ENCODE results near the gene RAX. TPM values are rescaled to one million over a fixed set of nuclear protein-coding genes. Genes with fewer than 3 reads are reported as not detected.

Gene RAX
- total and polyA plus RNA-seq, 2 donors (not counting 1 experiment from before 2014, with no cell fraction given) = not detected

GRCh38 chr18:59231114-59231513, 42.1 kb downstream of the RAX start:
- no peak for TF ChIP-seq EZH2 (IDR thresholded peaks at IDR 0.05; ENCODE audit: borderline replicate concordance, insufficient read depth, low read depth, low read length, poor library complexity, severe bottlenecking)
- no peak for TF ChIP-seq CTCF (IDR thresholded peaks at IDR 0.05)
- H3K27ac ChIP-seq (ENCODE audit: low read length in 2 of 2) = no peak overlapping the region
- H3K9me3 Mint-ChIP-seq (ENCODE audit: insufficient read depth) = no peaks in the 10 kb centered on the region
- H3K36me3 ChIP-seq (replicated peaks in 1 of 2; ENCODE audit: control extremely low read depth in 1 of 2, control insufficient read depth in 1 of 2, extremely low read depth in 1 of 2, insufficient read depth in 2 of 2, low read length in 1 of 2) = no peaks in the 10 kb centered on the region
- CTCF ChIA-PET = interaction anchor here (1.1 to 1.3 kb wide), 2 partner anchors 10 to 22 kb away, joined by 3 to 5 read pairs; no protein-coding TSS in a partner anchor
- no peaks in the 10 kb centered on the region for H3K79me2 ChIP-seq (ENCODE audit: control insufficient read depth, insufficient read depth, low read length)
- DNase-seq (no peak), ATAC-seq (ENCODE audit: low read depth) (no peak)
- H3K9me3 ChIP-seq (ENCODE audit: control extremely low read depth in 1 of 3, control insufficient read depth in 2 of 3, insufficient read depth in 1 of 3, low read length in 2 of 3) = no peaks in the 10 kb centered on the region
- H3K4me1 ChIP-seq (ENCODE audit: control insufficient read depth in 2 of 2, insufficient read depth in 2 of 2, low read length in 2 of 2) = no peaks in the 10 kb centered on the region
- H3K27me3 Mint-ChIP-seq = peaks cover 44% of the 10 kb centered on the region
- no peak overlapping the region for H3K4me3 ChIP-seq (ENCODE audit: control extremely low read depth in 1 of 5, extremely low read depth in 1 of 5, insufficient read depth in 1 of 5, low read depth in 2 of 5, low read length in 4 of 5)
- no peak overlapping the region for H3K27ac Mint-ChIP-seq
- H3K9ac ChIP-seq (ENCODE audit: low read length) = no peak overlapping the region
- POLR2A ChIA-PET = no interaction called here
- peaks cover 0 to 17% (median 3%) of the 10 kb centered on the region in 4 experiments for H3K27me3 ChIP-seq (replicated peaks in 1 of 4; ENCODE audit: control extremely low read depth in 1 of 4, control insufficient read depth in 3 of 4, insufficient read depth in 4 of 4, low read length in 3 of 4)
- H4K20me1 ChIP-seq (ENCODE audit: control insufficient read depth, insufficient read depth, low read length, poor library complexity, severe bottlenecking) = no peaks in the 10 kb centered on the region
- H3K4me2 ChIP-seq (replicated peaks; ENCODE audit: low read depth, low read length, poor library complexity, severe bottlenecking) = no peak overlapping the region
- intact Hi-C loops (cut with micrococcal nuclease) = no loop called here
- no peak overlapping the region for H2AFZ ChIP-seq (ENCODE audit: insufficient read depth, low read depth, low read length, poor library complexity, severe bottlenecking)
- H3K4me3 Mint-ChIP-seq = no peak overlapping the region
- H3K4me1 Mint-ChIP-seq = no peaks in the 10 kb centered on the region
- WGBS (ENCODE audit: insufficient coverage) = 73% methylated on average over 3 of the region's 5 CpGs

- 52% methylated on average over 3 of the region's 6 CpGs for WGBS (ENCODE audit: insufficient coverage)
- DNase-seq = no peak
- POLR2A ChIA-PET = no interaction called here
- H3K4me2 ChIP-seq (replicated peaks; ENCODE audit: low read depth, low read length, poor library complexity, severe bottlenecking) = no peak overlapping the region
- intact Hi-C loops (cut with micrococcal nuclease) = no loop called here
- Mint-ChIP-seq H3K27ac (no peak overlapping the region), H3K4me3 (no peak overlapping the region), H3K4me1 (no peaks in the 10 kb centered on the region), H3K27me3 (peaks cover 52% of the 10 kb centered on the region), H3K9me3 (ENCODE audit: insufficient read depth) (no peaks in the 10 kb centered on the region)
- no peaks in the 10 kb centered on the region for H3K79me2 ChIP-seq (ENCODE audit: control insufficient read depth, insufficient read depth, low read length)
- no peaks in the 10 kb centered on the region for H3K36me3 ChIP-seq (replicated peaks in 1 of 2; ENCODE audit: control extremely low read depth in 1 of 2, control insufficient read depth in 1 of 2, extremely low read depth in 1 of 2, insufficient read depth in 2 of 2, low read length in 1 of 2)
- CTCF ChIA-PET = interaction anchor here (1.3 to 1.4 kb wide), 2 partner anchors 9 to 172 kb away, joined by 4 to 5 read pairs; no protein-coding TSS in a partner anchor
- no peaks in the 10 kb centered on the region for H4K20me1 ChIP-seq (ENCODE audit: control insufficient read depth, insufficient read depth, low read length, poor library complexity, severe bottlenecking)
- TF ChIP-seq EZH2 (IDR thresholded peaks at IDR 0.05; ENCODE audit: borderline replicate concordance, insufficient read depth, low read depth, low read length, poor library complexity, severe bottlenecking) (no peak), CTCF (IDR thresholded peaks at IDR 0.05) (no peak)
- H3K9me3 ChIP-seq (ENCODE audit: control extremely low read depth in 1 of 3, control insufficient read depth in 2 of 3, insufficient read depth in 1 of 3, low read length in 2 of 3) = no peaks in the 10 kb centered on the region
- H3K9ac ChIP-seq (ENCODE audit: low read length) = no peak overlapping the region
- H3K27me3 ChIP-seq (replicated peaks in 1 of 4; ENCODE audit: control extremely low read depth in 1 of 4, control insufficient read depth in 3 of 4, insufficient read depth in 4 of 4, low read length in 3 of 4) = peaks cover 0 to 17% (median 5%) of the 10 kb centered on the region in 4 experiments
- no peak for ATAC-seq (ENCODE audit: low read depth)
- no peak overlapping the region for H3K4me3 ChIP-seq (ENCODE audit: control extremely low read depth in 1 of 5, extremely low read depth in 1 of 5, insufficient read depth in 1 of 5, low read depth in 2 of 5, low read length in 4 of 5)
- no peak overlapping the region for H2AFZ ChIP-seq (ENCODE audit: insufficient read depth, low read depth, low read length, poor library complexity, severe bottlenecking)
- no peaks in the 10 kb centered on the region for H3K4me1 ChIP-seq (ENCODE audit: control insufficient read depth in 2 of 2, insufficient read depth in 2 of 2, low read length in 2 of 2)
- H3K27ac ChIP-seq (ENCODE audit: low read length in 2 of 2) = no peak overlapping the region
Observed at GRCh38 chr18:59229701-59230443, 43.4 kb downstream of the RAX start.
